Measurements from ENCODE around the gene EPDR1.

GRCh38 chr7:37928878-37929277, 8.4 kb downstream of the EPDR1 start:
- TF ChIP-seq CTCF (optimal IDR thresholded peaks at IDR 0.05 in 1 of 3, IDR thresholded peaks at IDR 0.05 in 1 of 3, conservative IDR thresholded peaks at IDR 0.05 in 1 of 3; ENCODE audit: extremely low read depth in 1 of 3, insufficient read depth in 2 of 3, low read length in 3 of 3) (no peak), EZH2 (IDR thresholded peaks at IDR 0.05; ENCODE audit: low read length) (no peak)
